Karpas-422 (cell line): ENCODE results near the gene TMEM115. TPM values are rescaled to one million over a fixed set of nuclear protein-coding genes. Genes with fewer than 3 reads are reported as not detected.

Experiments used
- DNase-seq: peaks from one replicate; pipeline ENCODE4 v3.0.0-alpha.2; 2015
- H2AFZ ChIP-seq: fragments of 200-600 bp; sonication (generic); 2 replicates; pipeline ENCODE4 v1.6.1; 2014; ENCODE audit warnings: antibody characterized with exemption, low read length, mixed read lengths
- H3K27ac ChIP-seq: fragments of 200-600 bp; sonication (generic); 2 replicates; pipeline ENCODE4 v1.5.1; 2014; ENCODE audit warnings: mild to moderate bottlenecking, low read length, moderate library complexity
- H3K27me3 ChIP-seq: fragments of 200-600 bp; sonication (generic); 2 replicates; pipeline ENCODE4 v1.6.1; 2014; ENCODE audit warnings: low read length, mixed read lengths
- H3K36me3 ChIP-seq: fragments of 200-600 bp; sonication (generic); 2 replicates; pipeline ENCODE4 v1.6.1; 2014; ENCODE audit warnings: low read length, mixed read lengths; ENCODE audit not compliant: insufficient read depth
- H3K4me1 ChIP-seq: fragments of 200-600 bp; sonication (generic); 2 replicates; pipeline ENCODE4 v1.6.1; 2014; ENCODE audit warnings: mild to moderate bottlenecking, low read length, mixed read lengths
- H3K4me2 ChIP-seq: fragments of 200-600 bp; sonication (generic); 2 replicates; pipeline ENCODE4 v1.6.1; 2014; ENCODE audit warnings: low read length, low read depth, mild to moderate bottlenecking; ENCODE audit not compliant: poor library complexity, severe bottlenecking
- H3K4me3 ChIP-seq: fragments of 200-600 bp; sonication (generic); 2 replicates; pipeline ENCODE4 v1.5.1; 2014; ENCODE audit warnings: mild to moderate bottlenecking, antibody characterized with exemption, low read length, mixed read lengths
- H3K79me2 ChIP-seq: fragments of 200-600 bp; sonication (generic); 2 replicates; pipeline ENCODE4 v1.6.1; 2014; ENCODE audit warnings: mild to moderate bottlenecking, low read length, mixed read lengths
- H3K9ac ChIP-seq: fragments of 200-600 bp; sonication (generic); 2 replicates; pipeline ENCODE4 v1.6.0; 2014; ENCODE audit warnings: low read length
- H3K9me2 ChIP-seq: fragments of 200-600 bp; sonication (generic), shearing (Covaris generic); replicated peaks from 2 replicates; pipeline ENCODE4 v1.6.0; 2014; ENCODE audit warnings: mild to moderate bottlenecking, low read length, moderate library complexity; ENCODE audit not compliant: insufficient read depth
- H3K9me3 ChIP-seq: fragments of 300-700, 200-600 bp; sonication (generic); 2 replicates; pipeline ENCODE4 v1.6.1; 2014; ENCODE audit warnings: low read length, mixed read lengths
- H4K20me1 ChIP-seq: fragments of 200-600 bp; sonication (generic); 2 replicates; pipeline ENCODE4 v1.6.1; 2014; ENCODE audit warnings: mild to moderate bottlenecking, antibody characterized with exemption, low read length, low read depth; ENCODE audit not compliant: insufficient read depth
- total RNA-seq: library from RNA; depleted of rRNA; stranded (reverse); fragments of >200 nt; shearing (Covaris generic); gene quantifications from 2 replicates; pipeline ENCODE4 v1.2.3, GENCODE V29; 2014; ENCODE audit warnings: low replicate concordance

Gene TMEM115
- total RNA-seq, 1 experiment from 2014 or later = 13.8 TPM

DNA sequence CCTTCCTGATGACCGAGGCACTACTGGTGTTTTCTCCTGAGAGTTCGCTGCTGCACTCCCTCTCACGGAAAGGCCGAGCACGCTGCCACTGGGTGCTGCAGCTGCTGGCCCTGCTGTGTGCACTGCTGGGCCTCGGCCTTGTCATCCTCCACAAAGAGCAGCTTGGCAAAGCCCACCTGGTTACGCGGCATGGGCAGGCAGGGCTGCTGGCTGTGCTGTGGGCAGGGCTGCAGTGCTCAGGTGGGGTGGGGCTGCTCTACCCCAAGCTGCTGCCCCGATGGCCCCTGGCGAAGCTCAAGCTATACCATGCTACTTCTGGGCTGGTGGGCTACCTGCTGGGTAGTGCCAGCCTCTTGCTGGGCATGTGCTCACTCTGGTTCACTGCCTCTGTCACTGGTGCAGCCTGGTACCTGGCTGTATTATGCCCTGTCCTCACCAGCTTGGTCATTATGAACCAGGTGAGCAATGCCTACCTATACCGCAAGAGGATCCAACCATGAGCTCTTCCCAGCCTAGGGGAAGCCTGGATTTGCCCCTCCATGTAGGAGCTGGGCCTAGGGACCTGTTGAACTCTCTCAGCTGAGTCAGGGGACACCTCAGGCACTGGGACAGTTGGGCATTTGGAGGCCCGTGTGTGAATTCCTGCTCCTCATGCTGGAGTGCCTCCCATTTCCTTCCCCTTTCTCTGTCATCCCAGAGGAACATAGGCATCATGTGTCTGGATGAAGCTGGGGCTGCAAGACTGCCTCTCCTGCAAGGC, 5.9 kb downstream of the TMEM115 start:
- Histone ChIP-seq H3K4me2 (no peak overlapping the region), H4K20me1 (no peaks in the 10 kb centered on the region; the same call in 1 of the 2 replicates), H3K79me2 (peaks cover 57% of the 10 kb centered on the region), H3K4me1 (peaks cover 58% of the 10 kb centered on the region), H3K9me2 (no peaks in the 10 kb centered on the region), H3K9ac (no peak overlapping the region), H3K36me3 (peaks cover 8% of the 10 kb centered on the region; the same call in 1 of the 2 replicates), H3K27ac (no peak overlapping the region), H3K4me3 (no peak overlapping the region), H3K9me3 (no peaks in the 10 kb centered on the region), H2AFZ (no peak overlapping the region), H3K27me3 (no peaks in the 10 kb centered on the region)
- DNase-seq = no peak

DNA sequence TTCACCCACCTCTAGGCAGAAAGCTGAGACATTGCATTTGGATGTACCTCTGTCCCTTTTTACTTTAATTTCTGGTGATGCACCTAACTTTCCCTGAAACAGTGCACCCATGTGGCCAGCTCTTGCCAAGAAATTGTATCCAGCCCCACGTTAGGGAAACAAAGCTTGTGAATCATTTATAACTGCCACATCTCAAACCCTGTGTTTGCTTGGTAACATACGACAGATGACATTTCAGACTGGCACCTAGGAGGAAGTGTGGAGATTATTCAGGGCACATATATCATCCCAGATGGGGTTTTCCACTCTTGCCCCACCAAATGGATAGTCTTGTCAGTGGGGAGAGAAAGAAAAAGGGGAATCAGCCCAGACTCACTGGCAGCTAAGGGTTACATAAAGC, 6.5 kb downstream of the TMEM115 start:
- no peak overlapping the region for H3K9ac ChIP-seq
- H3K79me2 ChIP-seq = peaks cover 51% of the 10 kb centered on the region
- no peak overlapping the region for H3K4me2 ChIP-seq
- H3K4me3 ChIP-seq = no peak overlapping the region
- H3K27me3 ChIP-seq = no peaks in the 10 kb centered on the region
- no peaks in the 10 kb centered on the region for H3K9me2 ChIP-seq
- peak; percentile 68 for DNase-seq
- H3K4me1 ChIP-seq = peaks cover 51% of the 10 kb centered on the region
- no peak overlapping the region for H2AFZ ChIP-seq
- H3K36me3 ChIP-seq = peaks cover 8% of the 10 kb centered on the region; the same call in 1 of the 2 replicates
- H4K20me1 ChIP-seq = no peaks in the 10 kb centered on the region; the same call in 1 of the 2 replicates
- H3K9me3 ChIP-seq = no peaks in the 10 kb centered on the region
- H3K27ac ChIP-seq = no peak overlapping the region

DNA sequence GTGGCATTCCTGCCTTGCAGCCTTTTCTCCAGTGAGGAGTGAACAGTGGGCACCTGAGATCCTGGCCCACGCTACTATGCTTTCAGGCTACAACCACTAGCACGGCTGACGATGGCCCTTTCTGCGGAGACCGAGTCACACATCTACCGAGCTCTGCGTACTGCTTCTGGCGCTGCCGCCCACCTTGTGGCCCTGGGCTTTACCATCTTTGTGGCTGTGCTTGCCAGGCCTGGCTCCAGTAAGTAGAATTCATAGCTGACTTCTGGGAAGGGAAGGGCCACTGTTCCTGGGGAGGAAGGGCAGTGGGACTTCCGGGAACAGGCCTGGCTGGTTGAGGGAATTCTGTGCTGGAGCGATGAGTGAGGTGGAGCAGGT, 8.0 kb downstream of the TMEM115 start:
- no peaks in the 10 kb centered on the region for H3K9me3 ChIP-seq
- H3K9me2 ChIP-seq = no peaks in the 10 kb centered on the region
- H3K36me3 ChIP-seq = peaks cover 8% of the 10 kb centered on the region; the same call in 1 of the 2 replicates
- H3K9ac ChIP-seq = peak overlapping the region; percentile 88
- peak overlapping the region; percentile 85 for H3K4me3 ChIP-seq
- no peaks in the 10 kb centered on the region for H3K27me3 ChIP-seq
- H3K79me2 ChIP-seq = peaks cover 36% of the 10 kb centered on the region
- no peak overlapping the region for H3K27ac ChIP-seq
- peak overlapping the region; percentile 34; the same call in 1 of the 2 replicates for H2AFZ ChIP-seq
- peaks cover 36% of the 10 kb centered on the region for H3K4me1 ChIP-seq
- DNase-seq = no peak
- no peaks in the 10 kb centered on the region; the same call in 1 of the 2 replicates for H4K20me1 ChIP-seq
- H3K4me2 ChIP-seq = peak overlapping the region; percentile 99

DNA sequence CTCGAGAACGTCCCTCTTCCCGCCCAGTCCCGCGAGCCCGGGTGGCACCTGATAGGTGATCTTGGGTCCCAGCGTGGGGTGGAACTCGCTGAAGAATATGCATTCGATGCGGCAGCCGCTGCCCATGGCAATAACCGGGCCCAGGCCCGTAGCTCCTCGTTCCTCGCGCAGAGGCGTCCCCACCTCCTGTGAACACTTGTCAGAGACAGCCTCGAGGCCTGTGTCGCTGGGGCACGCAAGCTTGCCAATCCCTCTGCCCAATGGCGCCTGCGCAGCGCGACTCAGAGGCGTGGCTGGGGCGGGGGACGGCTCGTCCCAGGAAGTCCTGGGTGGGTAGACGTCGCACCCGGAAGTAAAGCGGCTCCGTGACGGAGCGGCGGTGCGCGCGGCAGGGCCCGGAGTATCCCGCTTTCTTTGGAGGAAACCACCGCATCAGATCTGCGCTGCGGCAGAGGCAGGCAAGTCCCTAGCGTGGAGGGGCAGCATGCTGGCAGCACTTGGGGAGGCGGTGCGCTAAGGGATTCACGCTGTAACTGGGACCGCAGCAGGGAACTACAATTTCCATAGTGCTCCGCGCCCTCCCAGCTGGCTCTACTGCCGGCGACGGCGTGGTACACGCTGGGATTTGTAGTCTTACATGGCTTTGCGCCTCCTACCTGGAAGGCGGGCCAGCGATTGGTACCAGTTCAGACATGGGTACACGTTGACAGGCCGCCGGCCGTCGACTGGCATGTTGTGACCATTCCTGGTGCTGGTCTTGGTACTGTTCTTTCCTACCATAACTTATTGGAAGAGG, 8.6 kb downstream of the TMEM115 start, which contains the start of the genes CYB561D2 and NPRL2:
Gene CYB561D2 (plus strand): TSS at position 336 of the 796 bp plus-strand sequence. CDS start 572 bp downstream, outside the sequence.
Gene NPRL2 (minus strand): TSS at position 249 of the 796 bp plus-strand sequence. CDS start 123 bp downstream, at position 126.
- peaks cover 8% of the 10 kb centered on the region; the same call in 1 of the 2 replicates for H3K36me3 ChIP-seq
- peak within 1 kb of the TSS; percentile 88 for H3K9ac ChIP-seq
- peak within 1 kb of the TSS; percentile 85 for H3K4me3 ChIP-seq
- H3K9me3 ChIP-seq = no peaks in the 10 kb centered on the region
- peak; percentile 98 for DNase-seq
- H3K27me3 ChIP-seq = no peaks in the 10 kb centered on the region
- peak within 1 kb of the TSS; percentile 99 for H3K4me2 ChIP-seq
- H2AFZ ChIP-seq = peak within 1 kb of the TSS; percentile 34
- no peaks in the 10 kb centered on the region; the same call in 1 of the 2 replicates for H4K20me1 ChIP-seq
- H3K4me1 ChIP-seq = peaks cover 33% of the 10 kb centered on the region
- H3K9me2 ChIP-seq = no peaks in the 10 kb centered on the region
- peaks cover 30% of the 10 kb centered on the region for H3K79me2 ChIP-seq
- peak within 1 kb of the TSS; percentile 42; the same call in 1 of the 2 replicates for H3K27ac ChIP-seq

DNA sequence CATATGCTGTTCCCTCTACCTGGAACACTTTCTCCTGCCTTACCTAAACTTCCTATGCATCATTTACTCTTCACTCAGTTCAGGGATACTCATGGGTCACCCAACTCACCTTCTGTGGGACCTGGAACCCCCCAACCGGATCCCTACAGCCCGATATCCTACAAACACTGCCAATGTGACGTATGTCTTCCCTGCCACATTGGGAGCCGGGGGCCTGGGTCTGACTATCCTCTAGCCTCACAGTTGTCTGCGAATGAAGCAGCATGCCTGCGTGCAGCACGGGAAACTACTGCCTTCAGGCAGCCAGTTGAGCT, 9.2 kb downstream of the TMEM115 start:
- Histone ChIP-seq H3K4me2 (peak overlapping the region; percentile 99), H3K4me3 (peak overlapping the region; percentile 85), H3K4me1 (peaks cover 35% of the 10 kb centered on the region), H4K20me1 (no peaks in the 10 kb centered on the region; the same call in 1 of the 2 replicates), H2AFZ (peak overlapping the region; percentile 34), H3K79me2 (peaks cover 26% of the 10 kb centered on the region), H3K27ac (peak overlapping the region; percentile 22; the same call in 1 of the 2 replicates), H3K9me3 (no peaks in the 10 kb centered on the region), H3K27me3 (no peaks in the 10 kb centered on the region), H3K9me2 (no peaks in the 10 kb centered on the region), H3K9ac (peak overlapping the region; percentile 88), H3K36me3 (peaks cover 3% of the 10 kb centered on the region; the same call in 1 of the 2 replicates)
- DNase-seq = no peak

DNA sequence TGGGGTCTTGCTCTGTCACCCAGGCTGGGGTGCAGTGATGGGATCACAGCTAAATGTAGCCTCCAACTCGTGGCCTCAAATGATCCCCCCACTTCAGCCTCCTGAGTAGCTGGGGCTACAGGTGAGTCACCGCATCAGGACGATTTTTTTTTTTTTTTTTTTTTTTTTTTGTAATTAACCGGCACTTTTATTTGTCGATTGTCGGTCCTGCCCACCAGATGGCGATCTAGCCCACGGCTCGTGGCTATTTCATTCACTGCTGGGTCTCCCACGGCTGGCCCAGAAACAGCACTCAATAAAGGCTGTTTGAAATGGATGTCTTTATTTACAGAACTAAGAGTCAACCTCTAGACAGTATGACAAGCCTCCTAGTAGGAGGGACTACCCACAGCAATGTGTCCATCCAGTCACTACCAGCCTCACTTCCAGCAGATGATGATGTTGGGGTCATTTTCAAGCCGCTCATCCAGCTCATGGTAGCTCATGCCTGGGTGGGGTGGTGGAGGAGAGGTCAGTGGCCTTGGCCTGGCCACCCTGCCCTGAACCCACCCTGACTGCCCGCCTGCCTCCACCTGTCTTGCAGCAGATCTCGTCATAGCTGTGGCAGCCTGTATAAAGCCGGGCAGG, 12.0 kb downstream of the TMEM115 start:
- Histone ChIP-seq H3K27me3 (no peaks in the 10 kb centered on the region), H2AFZ (no peak overlapping the region), H3K4me2 (no peak overlapping the region), H3K79me2 (peaks cover 24% of the 10 kb centered on the region), H3K4me1 (peaks cover 35% of the 10 kb centered on the region), H3K27ac (no peak overlapping the region), H3K9me2 (no peaks in the 10 kb centered on the region), H4K20me1 (no peaks in the 10 kb centered on the region), H3K36me3 (no peaks in the 10 kb centered on the region), H3K9me3 (no peaks in the 10 kb centered on the region), H3K4me3 (no peak overlapping the region), H3K9ac (no peak overlapping the region)
- peak; percentile 93 for DNase-seq

DNA sequence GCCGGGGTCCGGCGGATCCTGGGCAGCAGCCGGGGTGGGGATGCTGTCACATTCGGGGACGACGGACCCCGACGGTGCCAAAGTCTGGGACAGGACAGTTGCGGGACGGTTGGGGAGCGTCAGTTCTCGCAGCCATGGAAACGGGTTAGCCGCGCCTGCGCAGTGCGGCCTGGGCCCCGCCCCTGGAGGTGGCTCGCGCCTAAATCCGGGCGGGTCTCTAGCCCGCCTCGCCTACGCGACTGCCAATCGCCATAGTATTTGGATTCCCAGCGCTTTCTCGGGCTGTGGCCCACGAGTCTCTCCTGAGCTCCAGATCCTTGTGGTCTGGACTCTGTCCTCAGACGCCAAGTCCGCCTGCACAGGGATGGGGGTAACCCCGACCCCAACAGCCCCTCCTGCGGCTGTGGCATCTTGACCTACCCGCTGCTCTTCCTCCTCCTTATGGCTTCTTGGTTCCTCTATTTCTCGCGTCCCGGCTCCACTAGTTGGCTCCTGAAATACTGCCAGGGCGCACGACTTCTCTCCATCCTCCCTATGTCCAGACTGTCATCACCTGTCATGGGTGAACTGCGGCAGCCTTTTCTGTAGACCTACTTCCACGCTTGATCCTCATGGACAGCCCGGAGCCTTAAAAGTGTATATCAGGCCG, 13.6 kb downstream of the TMEM115 start, which contains the start of gene ZMYND10:
Gene ZMYND10 (minus strand): TSS at position 147 of the 649 bp plus-strand sequence. CDS start 153 bp downstream, outside the sequence.
- Histone ChIP-seq H3K79me2 (peaks cover 15% of the 10 kb centered on the region), H3K27ac (no peak within 1 kb of the TSS), H3K9ac (no peak within 1 kb of the TSS), H3K4me3 (peak within 1 kb of the TSS; percentile 36; the same call in 1 of the 2 replicates), H2AFZ (no peak within 1 kb of the TSS), H3K27me3 (no peaks in the 10 kb centered on the region), H3K4me1 (peaks cover 36% of the 10 kb centered on the region), H3K9me2 (no peaks in the 10 kb centered on the region), H4K20me1 (no peaks in the 10 kb centered on the region), H3K9me3 (no peaks in the 10 kb centered on the region), H3K36me3 (no peaks in the 10 kb centered on the region), H3K4me2 (peak within 1 kb of the TSS; percentile 45)
- peak; percentile 82 for DNase-seq
